ENCODE results near the gene HOTAIR. TPM values are rescaled to one million over a fixed set of nuclear protein-coding genes. Genes with fewer than 3 reads are reported as not detected.
A peak's percentile ranks its signal among the peaks of the same experiment; 100 is the strongest.

Gene HOTAIR
- total RNA-seq, 1 experiment from 2014 or later: 3.5 TPM

DNA sequence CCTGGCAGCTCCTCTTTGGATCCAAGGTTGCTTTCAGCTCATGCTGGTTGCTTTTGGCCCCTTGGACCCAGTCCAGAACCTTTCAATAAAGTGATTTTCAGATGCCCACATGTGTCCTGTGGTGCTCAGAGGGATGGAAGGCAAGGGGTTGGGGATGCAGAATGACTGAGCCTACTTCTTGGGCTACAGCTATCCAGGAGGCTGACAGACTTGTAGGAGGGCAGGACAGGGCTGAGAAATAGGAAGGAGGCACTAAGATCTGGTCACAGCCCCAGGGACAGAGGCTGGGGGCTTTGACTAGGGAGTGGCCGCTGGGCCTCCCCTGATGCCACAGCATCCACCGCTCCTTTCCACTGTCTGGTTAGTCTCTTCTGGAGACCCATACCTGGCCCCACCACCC lies 3.1 kb downstream of the HOTAIR start:
- Histone ChIP-seq H3K79me2 (ENCODE audit: low read length) (no peaks in the 10 kb centered on the region), H3F3A (ENCODE audit: low read length, unreplicated experiment) (no peaks in the 10 kb centered on the region), H3K9me2 (replicated peaks; ENCODE audit: low read length) (no peaks in the 10 kb centered on the region), H3K27ac (ENCODE audit: low read length) (no peak overlapping the region), H3K9ac (ENCODE audit: low read length) (no peak overlapping the region), H3K4me2 (ENCODE audit: low read length) (peak overlapping the region; percentile 95; the same call in 1 of the 2 replicates), H4K20me1 (ENCODE audit: low read length) (no peaks in the 10 kb centered on the region), H3K4me1 (ENCODE audit: insufficient read depth, low read length) (peaks cover 13% of the 10 kb centered on the region), H3K27me3 (ENCODE audit: low read length) (no peaks in the 10 kb centered on the region), H3K4me3 (ENCODE audit: low read length) (no peak overlapping the region), H2AFZ (ENCODE audit: low read length) (no peak overlapping the region), H3K36me3 (ENCODE audit: low read depth, low read length) (no peaks in the 10 kb centered on the region), H3K9me3 (ENCODE audit: low read length) (no peaks in the 10 kb centered on the region)
- DNase-seq (no peak), ATAC-seq (no peak)
- ChIA-PET CTCF (no interaction called here), POLR2A (ENCODE audit: unreplicated experiment) (no interaction called here)
- intact Hi-C loops (cut with micrococcal nuclease): no loop called here
- no TSS peak for BruUV-seq (replicated peaks)
- TF ChIP-seq CTCF (conservative IDR thresholded peaks at IDR 0.05; ENCODE audit: low read depth, low read length): no peak
- TF ChIP-seq EZH2 (IDR thresholded peaks at IDR 0.05; ENCODE audit: low read length, unreplicated experiment): no peak
- no peak for TF ChIP-seq EZH2phosphoT487 (IDR thresholded peaks at IDR 0.05; ENCODE audit: borderline replicate concordance, low read length)

DNA sequence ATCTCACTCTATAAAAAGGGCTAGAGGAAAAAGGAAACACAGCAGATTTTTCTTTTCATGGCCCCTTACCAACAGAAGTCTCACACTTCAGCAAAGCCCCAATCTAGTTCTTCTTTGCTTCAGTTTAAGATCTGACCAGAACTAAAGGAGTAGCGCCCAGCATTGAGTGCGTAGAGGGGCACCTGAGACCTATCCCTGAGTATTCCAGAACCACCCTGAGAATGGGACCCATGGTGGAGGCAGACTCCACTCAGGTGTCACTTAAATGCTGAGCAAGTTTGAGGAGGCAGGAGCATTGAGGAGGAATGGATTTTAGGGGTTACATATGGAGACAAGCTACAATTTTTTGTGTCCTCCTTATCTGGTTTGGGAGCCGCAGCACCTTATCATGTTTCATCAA lies 3.6 kb downstream of the HOTAIR start:
- H3K27me3 ChIP-seq (ENCODE audit: low read length): no peaks in the 10 kb centered on the region

GRCh38 chr12:53970451-53970850 lies 4.3 kb downstream of the HOTAIR start:
- H3K27me3 ChIP-seq (ENCODE audit: low read length): no peaks in the 10 kb centered on the region
- intact Hi-C loops (cut with micrococcal nuclease): no loop called here
- H3K4me3 ChIP-seq (ENCODE audit: low read length): no peak overlapping the region
- no peaks in the 10 kb centered on the region for H3K9me3 ChIP-seq (ENCODE audit: low read length)
- H4K20me1 ChIP-seq (ENCODE audit: low read length): no peaks in the 10 kb centered on the region
- no peaks in the 10 kb centered on the region for H3K9me2 ChIP-seq (replicated peaks; ENCODE audit: low read length)
- no peak for TF ChIP-seq EZH2 (IDR thresholded peaks at IDR 0.05; ENCODE audit: low read length, unreplicated experiment)
- TF ChIP-seq EZH2phosphoT487 (IDR thresholded peaks at IDR 0.05; ENCODE audit: borderline replicate concordance, low read length): no peak
- no peak for TF ChIP-seq CTCF (conservative IDR thresholded peaks at IDR 0.05; ENCODE audit: low read depth, low read length)
- H3K36me3 ChIP-seq (ENCODE audit: low read depth, low read length): no peaks in the 10 kb centered on the region
- H2AFZ ChIP-seq (ENCODE audit: low read length): no peak overlapping the region
- DNase-seq: no peak
- ChIA-PET CTCF (no interaction called here), POLR2A (ENCODE audit: unreplicated experiment) (no interaction called here)
- H3K9ac ChIP-seq (ENCODE audit: low read length): no peak overlapping the region
- ATAC-seq: no peak
- no peaks in the 10 kb centered on the region for H3K79me2 ChIP-seq (ENCODE audit: low read length)
- BruUV-seq (replicated peaks): no TSS peak
- H3K27ac ChIP-seq (ENCODE audit: low read length): no peak overlapping the region
- no peaks in the 10 kb centered on the region for H3F3A ChIP-seq (ENCODE audit: low read length, unreplicated experiment)
- H3K4me1 ChIP-seq (ENCODE audit: insufficient read depth, low read length): peaks cover 13% of the 10 kb centered on the region
- no peak overlapping the region for H3K4me2 ChIP-seq (ENCODE audit: low read length)

More for the DNA sequence above, 3.6 kb downstream of the HOTAIR start:
- H3K9me2 ChIP-seq (replicated peaks; ENCODE audit: low read length): no peaks in the 10 kb centered on the region
- no peaks in the 10 kb centered on the region for H3K36me3 ChIP-seq (ENCODE audit: low read depth, low read length)
- TF ChIP-seq EZH2 (IDR thresholded peaks at IDR 0.05; ENCODE audit: low read length, unreplicated experiment): no peak
- TF ChIP-seq EZH2phosphoT487 (IDR thresholded peaks at IDR 0.05; ENCODE audit: borderline replicate concordance, low read length): no peak
- TF ChIP-seq CTCF (conservative IDR thresholded peaks at IDR 0.05; ENCODE audit: low read depth, low read length): no peak
- no peaks in the 10 kb centered on the region for H3F3A ChIP-seq (ENCODE audit: low read length, unreplicated experiment)
- CTCF ChIA-PET: no interaction called here
- H3K4me1 ChIP-seq (ENCODE audit: insufficient read depth, low read length): peaks cover 13% of the 10 kb centered on the region
- H3K4me3 ChIP-seq (ENCODE audit: low read length): no peak overlapping the region
- H3K79me2 ChIP-seq (ENCODE audit: low read length): no peaks in the 10 kb centered on the region
- DNase-seq: no peak
- no peaks in the 10 kb centered on the region for H4K20me1 ChIP-seq (ENCODE audit: low read length)
- no peak overlapping the region for H2AFZ ChIP-seq (ENCODE audit: low read length)
- no peak overlapping the region for H3K27ac ChIP-seq (ENCODE audit: low read length)
- BruUV-seq (replicated peaks): no TSS peak
- no peak overlapping the region for H3K4me2 ChIP-seq (ENCODE audit: low read length)
- POLR2A ChIA-PET (ENCODE audit: unreplicated experiment): no interaction called here
- H3K9me3 ChIP-seq (ENCODE audit: low read length): no peaks in the 10 kb centered on the region
- H3K9ac ChIP-seq (ENCODE audit: low read length): no peak overlapping the region
- intact Hi-C loops (cut with micrococcal nuclease): no loop called here
- no peak for ATAC-seq

All from PC-3 (cell line).